ENCODE data around the gene MYZAP.

DNA sequence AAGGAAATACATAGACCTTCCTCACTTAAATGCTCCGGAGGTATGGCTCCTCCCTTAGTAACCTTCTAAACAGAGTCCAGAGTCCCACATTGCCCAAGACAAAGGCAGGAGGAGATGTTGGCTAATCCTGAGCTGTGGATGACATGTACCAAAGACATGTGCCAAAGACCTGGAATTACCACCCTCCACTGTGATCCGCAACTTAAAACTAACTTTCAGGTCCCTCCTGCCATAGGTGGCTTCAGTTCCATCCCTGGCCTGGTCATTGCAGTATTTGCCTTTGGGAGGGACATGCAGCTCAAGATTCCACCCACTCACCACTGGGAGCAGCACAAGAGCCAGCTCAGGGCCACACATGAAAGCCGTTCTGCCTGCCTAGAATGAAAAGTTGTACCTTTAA is 28.0 kb downstream of the MYZAP start:
- peak; percentile 76 for TF ChIP-seq SP1 (IDR thresholded peaks at IDR 0.05)
- TF ChIP-seq, protein P1, sequence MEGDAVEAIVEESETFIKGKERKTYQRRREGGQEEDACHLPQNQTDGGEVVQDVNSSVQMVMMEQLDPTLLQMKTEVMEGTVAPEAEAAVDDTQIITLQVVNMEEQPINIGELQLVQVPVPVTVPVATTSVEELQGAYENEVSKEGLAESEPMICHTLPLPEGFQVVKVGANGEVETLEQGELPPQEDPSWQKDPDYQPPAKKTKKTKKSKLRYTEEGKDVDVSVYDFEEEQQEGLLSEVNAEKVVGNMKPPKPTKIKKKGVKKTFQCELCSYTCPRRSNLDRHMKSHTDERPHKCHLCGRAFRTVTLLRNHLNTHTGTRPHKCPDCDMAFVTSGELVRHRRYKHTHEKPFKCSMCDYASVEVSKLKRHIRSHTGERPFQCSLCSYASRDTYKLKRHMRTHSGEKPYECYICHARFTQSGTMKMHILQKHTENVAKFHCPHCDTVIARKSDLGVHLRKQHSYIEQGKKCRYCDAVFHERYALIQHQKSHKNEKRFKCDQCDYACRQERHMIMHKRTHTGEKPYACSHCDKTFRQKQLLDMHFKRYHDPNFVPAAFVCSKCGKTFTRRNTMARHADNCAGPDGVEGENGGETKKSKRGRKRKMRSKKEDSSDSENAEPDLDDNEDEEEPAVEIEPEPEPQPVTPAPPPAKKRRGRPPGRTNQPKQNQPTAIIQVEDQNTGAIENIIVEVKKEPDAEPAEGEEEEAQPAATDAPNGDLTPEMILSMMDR (IDR thresholded peaks at IDR 0.05; ENCODE audit: low read depth, low read length, missing input control): peak; percentile 5
- TF ChIP-seq YY1 (IDR thresholded peaks at IDR 0.05): peak; percentile 70
- TF ChIP-seq, protein P2, sequence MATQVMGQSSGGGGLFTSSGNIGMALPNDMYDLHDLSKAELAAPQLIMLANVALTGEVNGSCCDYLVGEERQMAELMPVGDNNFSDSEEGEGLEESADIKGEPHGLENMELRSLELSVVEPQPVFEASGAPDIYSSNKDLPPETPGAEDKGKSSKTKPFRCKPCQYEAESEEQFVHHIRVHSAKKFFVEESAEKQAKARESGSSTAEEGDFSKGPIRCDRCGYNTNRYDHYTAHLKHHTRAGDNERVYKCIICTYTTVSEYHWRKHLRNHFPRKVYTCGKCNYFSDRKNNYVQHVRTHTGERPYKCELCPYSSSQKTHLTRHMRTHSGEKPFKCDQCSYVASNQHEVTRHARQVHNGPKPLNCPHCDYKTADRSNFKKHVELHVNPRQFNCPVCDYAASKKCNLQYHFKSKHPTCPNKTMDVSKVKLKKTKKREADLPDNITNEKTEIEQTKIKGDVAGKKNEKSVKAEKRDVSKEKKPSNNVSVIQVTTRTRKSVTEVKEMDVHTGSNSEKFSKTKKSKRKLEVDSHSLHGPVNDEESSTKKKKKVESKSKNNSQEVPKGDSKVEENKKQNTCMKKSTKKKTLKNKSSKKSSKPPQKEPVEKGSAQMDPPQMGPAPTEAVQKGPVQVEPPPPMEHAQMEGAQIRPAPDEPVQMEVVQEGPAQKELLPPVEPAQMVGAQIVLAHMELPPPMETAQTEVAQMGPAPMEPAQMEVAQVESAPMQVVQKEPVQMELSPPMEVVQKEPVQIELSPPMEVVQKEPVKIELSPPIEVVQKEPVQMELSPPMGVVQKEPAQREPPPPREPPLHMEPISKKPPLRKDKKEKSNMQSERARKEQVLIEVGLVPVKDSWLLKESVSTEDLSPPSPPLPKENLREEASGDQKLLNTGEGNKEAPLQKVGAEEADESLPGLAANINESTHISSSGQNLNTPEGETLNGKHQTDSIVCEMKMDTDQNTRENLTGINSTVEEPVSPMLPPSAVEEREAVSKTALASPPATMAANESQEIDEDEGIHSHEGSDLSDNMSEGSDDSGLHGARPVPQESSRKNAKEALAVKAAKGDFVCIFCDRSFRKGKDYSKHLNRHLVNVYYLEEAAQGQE (IDR thresholded peaks at IDR 0.05): no peak
- TF ChIP-seq, protein P3, sequence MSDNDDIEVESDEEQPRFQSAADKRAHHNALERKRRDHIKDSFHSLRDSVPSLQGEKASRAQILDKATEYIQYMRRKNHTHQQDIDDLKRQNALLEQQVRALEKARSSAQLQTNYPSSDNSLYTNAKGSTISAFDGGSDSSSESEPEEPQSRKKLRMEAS (IDR thresholded peaks at IDR 0.05): peak; percentile 76
- peak; percentile 2 to 41 for TF ChIP-seq RAD21 (IDR thresholded peaks at IDR 0.05)
- no peak for TF ChIP-seq TAF1 (conservative IDR thresholded peaks at IDR 0.05)
- TF ChIP-seq, protein P4, sequence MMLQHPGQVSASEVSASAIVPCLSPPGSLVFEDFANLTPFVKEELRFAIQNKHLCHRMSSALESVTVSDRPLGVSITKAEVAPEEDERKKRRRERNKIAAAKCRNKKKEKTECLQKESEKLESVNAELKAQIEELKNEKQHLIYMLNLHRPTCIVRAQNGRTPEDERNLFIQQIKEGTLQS (IDR thresholded peaks at IDR 0.05): peak; percentile 23
- TF ChIP-seq, protein P5, sequence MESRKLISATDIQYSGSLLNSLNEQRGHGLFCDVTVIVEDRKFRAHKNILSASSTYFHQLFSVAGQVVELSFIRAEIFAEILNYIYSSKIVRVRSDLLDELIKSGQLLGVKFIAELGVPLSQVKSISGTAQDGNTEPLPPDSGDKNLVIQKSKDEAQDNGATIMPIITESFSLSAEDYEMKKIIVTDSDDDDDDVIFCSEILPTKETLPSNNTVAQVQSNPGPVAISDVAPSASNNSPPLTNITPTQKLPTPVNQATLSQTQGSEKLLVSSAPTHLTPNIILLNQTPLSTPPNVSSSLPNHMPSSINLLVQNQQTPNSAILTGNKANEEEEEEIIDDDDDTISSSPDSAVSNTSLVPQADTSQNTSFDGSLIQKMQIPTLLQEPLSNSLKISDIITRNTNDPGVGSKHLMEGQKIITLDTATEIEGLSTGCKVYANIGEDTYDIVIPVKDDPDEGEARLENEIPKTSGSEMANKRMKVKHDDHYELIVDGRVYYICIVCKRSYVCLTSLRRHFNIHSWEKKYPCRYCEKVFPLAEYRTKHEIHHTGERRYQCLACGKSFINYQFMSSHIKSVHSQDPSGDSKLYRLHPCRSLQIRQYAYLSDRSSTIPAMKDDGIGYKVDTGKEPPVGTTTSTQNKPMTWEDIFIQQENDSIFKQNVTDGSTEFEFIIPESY (IDR thresholded peaks at IDR 0.05): peak; percentile 22
- TF ChIP-seq JUND (IDR thresholded peaks at IDR 0.05): peak; percentile 66 to 70
- TF ChIP-seq EGR1 (IDR thresholded peaks at IDR 0.05; ENCODE audit: low read depth in 2 of 2): no peak
- TF ChIP-seq NR2F2 (IDR thresholded peaks at IDR 0.05): no peak
- no peak for TF ChIP-seq FOXA2 (IDR thresholded peaks at IDR 0.05)
- peak; percentile 97 for TF ChIP-seq HNF4G (IDR thresholded peaks at IDR 0.05)

Data from liver (tissue), 3 donors.